NCI-H1436 treated with DMSO at 0.1 percent for 48 hours (cell line): ENCODE results near the gene CALM3.
"Not testable (repeated sequence)": the region's sequence is repeated elsewhere in the genome, so short reads cannot be mapped to it uniquely, and the experiment has no call there.

Experiments
- DNase-seq: peaks from one replicate; lab custom pipeline; 2025; lab: John Stamatoyannopoulos, UW

CALM3 gene

GRCh38 chr19:46601318-46602224 is at the start of gene CALM3:
TSS of gene CALM3 (plus strand) at chr19:46601330. CDS start at chr19:46601435, 105 bp downstream.
- DNase-seq, result no peak

DNA sequence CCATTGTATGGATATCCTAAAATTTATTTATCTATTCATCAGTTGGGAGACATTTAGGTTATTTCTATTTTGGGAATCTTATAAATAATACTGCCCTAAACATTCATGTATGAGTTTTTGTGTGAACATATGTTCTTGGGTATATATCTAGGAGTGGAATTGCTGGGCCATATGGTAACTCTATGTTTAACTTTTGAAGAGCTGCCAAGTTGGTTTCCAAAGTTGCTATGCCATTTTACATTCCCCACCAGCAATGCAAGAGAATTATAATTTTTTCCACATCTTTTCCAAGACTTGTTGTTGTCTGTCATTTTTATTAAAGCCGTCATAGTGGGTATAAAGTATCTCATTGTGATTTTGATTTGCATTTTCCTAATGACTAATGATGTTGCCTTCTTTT is 48.2 kb upstream of the CALM3 start:
- no peak for DNase-seq

GRCh38 chr19:46554161-46554560 is 47.0 kb upstream of the CALM3 start:
- no peak for DNase-seq

- no peak for DNase-seq
These were observed 45.4 kb upstream of the CALM3 start for GRCh38 chr19:46555628-46556280.

DNA sequence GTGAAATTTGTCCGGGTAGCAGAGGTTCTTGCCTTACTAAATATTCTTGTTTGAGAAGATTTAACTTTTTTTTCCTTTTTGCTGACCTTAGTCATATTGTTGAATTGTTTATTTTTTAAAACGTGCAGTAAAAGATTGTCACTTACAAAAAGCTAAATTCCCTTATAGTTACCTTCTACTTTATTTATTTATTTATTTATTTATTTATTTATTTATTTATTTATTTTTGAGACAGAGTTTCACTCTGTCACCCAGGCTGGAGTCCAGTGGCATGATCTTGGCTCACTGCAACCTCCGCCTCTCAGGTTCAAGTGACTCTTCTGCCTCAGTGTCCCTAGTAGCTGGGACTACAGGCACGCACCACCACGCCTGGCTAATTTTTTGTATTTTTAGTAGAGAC is 44.7 kb upstream of the CALM3 start:
- not testable (repeated sequence) for DNase-seq

DNA sequence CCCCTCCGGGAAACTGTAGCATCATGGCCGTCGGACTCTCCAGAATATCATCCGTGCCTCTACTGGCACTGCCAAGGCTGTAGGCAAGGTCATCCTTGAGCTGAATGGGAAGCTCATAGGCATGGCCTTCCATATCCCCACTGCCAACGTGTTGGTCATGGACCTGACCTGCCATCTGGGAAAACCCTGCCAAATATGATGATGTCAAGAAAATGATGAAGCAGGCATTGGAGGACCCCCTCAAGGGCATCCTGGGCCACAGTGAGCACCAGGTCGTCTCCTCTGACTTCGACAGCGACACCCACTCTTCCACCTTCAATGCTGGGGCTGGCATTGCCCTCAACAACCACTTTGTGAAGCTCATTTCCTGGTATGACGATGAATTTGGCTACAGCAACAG is 41.9 kb upstream of the CALM3 start:
- DNase-seq, result no peak

DNA sequence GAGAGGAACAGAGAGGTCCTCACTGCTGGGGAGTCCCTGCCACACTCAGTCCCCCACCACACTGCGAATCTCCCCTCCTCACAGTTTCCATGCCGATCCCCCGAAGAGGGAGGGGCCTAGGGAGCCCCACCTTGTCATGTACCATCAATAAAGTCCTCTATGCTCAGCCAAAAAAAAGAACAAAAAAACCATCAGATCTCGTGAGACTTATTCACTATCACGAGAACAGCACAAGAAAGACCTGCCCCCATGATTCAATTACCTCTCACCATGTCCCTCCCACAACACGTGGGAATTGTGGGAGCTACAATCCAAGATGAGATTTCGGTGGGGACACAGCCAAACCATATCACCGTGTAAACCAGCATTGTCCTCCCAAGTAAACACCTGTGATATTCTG is 41.5 kb upstream of the CALM3 start:
- not testable (repeated sequence) for DNase-seq

DNA sequence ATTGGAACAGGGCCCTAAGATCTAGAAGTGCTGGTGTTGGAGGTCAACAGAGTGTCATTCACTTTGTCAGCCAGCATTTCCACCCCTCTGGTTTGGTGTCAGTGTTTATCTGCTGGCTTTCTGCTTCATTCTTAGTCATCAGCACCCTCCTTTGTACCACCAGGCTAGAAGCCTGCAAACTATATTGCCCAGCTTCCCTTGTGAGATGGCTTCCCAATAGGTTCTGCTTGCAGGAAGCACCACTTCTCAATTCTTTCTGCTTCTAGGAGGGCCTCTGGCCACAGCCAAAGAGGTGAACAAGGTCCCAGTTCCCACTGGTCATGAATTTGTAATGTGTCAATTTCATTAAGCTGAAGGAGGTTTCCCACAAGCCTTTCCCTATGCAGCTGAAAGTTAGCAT is 36.4 kb upstream of the CALM3 start:
- DNase-seq, result no peak

- no peak for DNase-seq
These were observed 29.6 kb upstream of the CALM3 start for GRCh38 chr19:46571495-46571894.

GRCh38 chr19:46573679-46574498 is 27.2 kb upstream of the CALM3 start:
- DNase-seq, result no peak

GRCh38 chr19:46574533-46574932 is 26.6 kb upstream of the CALM3 start:
- DNase-seq, result no peak

DNA sequence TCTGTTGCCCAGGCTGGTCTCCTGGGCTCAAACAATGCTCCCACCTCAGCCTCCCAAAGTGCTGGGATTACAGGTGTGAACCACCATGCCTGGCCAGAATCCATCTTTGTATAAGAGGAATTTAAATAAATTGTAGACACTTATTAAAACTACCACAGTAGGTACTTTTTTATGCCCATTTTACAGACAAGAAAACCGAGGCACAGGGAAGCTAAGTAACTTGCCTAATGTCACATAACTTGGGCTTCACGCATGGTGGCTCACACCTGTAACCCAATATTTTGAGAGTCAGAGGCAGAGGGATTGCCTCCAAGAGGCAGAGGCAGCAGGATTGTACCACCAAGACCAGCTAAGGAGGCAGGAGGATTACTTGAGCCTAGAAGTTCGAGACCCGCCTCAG is 22.7 kb upstream of the CALM3 start:
- no peak for DNase-seq

GRCh38 chr19:46579361-46579879 is 21.7 kb upstream of the CALM3 start:
- no peak for DNase-seq

- no peak for DNase-seq
These were observed 20.9 kb upstream of the CALM3 start for GRCh38 chr19:46580247-46580646.

DNA sequence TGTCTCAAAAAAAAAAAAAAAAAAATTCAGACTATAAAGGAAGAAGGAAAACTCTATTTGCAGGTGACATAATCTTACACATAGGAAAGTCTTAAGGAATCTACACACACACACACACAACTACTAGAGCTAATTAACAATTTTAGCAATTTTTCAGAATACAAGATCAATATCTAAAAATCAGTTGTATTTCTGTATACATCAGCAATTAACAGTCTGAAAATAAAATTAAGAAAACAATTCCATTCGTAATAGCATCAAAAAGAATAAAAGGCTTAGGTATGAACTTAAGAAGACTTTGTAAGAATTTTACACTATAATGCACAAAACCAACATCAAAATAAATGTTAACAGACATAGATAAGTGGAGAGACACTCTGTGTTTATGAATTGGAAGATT is 15.6 kb upstream of the CALM3 start:
- no peak for DNase-seq

DNA sequence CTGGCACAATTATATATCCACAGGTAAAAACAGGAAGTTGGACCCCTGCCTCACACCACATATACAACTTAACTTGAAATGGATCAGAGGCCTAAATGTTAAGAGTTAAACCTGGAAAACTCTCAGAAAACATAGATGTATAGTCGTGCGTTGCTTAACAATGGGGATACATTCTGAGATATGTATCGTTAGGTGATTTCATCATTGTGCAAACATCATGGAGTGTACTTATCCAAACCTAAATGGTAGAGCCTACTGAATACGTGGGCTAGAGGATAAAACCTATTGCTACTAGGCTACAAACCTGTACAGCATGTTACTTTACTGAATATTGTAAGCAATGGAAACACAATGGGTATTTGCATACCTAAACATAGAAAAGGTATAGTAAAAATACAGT is 14.8 kb upstream of the CALM3 start:
- no peak for DNase-seq

GRCh38 chr19:46587861-46588260 is 13.3 kb upstream of the CALM3 start:
- DNase-seq, result no peak

DNA sequence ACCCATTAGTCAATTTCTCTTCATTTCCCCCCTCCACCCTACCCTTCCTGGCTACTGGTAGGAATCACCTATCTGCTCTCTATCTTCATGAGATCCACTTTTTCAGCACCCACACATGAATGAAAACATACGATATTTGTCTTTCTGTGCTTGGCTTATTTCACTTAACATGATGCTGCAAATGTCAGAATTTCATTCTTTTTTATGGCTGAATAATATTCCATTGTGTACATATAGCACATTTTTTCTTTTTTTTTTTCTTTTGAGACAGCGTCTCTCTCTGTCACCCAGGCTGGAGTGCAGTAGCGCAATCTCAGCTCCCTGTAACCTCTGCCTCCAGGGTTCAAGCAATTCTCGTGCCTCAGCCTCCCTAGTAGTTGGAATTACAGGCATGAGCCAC is 9.9 kb upstream of the CALM3 start:
- DNase-seq, result no peak

DNA sequence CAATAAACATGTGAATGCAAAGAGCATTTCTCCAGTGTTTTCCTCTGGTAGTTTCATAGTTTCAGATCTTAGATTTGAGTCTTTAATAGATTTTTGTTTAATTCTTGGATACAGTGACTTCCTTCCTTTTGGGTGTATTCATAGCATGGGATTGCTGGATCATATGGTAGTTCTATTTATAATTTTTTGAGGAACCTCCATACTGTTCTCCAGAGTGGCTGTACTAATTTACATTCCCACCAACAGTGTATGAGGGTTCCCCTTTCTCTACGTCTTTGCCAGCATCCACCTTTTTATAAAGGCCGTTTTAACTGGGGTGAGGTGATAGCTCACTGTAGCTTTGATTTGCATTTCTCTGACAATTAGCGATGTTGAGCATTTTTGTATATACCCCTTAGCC is 9.3 kb upstream of the CALM3 start:
- no peak for DNase-seq

DNA sequence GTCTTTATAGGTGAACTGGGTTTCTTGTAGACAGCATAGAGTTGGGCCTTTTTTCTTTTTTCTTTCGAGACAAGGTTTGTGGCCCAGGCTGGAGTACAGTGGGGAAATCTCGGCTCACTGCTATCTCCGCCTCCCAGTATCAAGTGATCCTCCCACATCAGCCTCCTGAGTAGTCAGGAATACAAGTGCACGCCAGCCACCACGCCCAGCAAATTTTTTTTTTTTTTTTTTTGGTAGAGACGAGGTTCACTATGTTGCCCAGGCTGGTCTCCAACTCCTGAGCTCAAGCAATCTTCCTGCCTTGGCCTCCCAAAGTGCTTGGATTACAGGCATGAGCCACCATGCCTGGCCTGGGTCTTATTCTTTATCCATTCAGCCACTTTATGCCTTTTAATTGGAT is 5.1 kb upstream of the CALM3 start:
- DNase-seq, result no peak

DNA sequence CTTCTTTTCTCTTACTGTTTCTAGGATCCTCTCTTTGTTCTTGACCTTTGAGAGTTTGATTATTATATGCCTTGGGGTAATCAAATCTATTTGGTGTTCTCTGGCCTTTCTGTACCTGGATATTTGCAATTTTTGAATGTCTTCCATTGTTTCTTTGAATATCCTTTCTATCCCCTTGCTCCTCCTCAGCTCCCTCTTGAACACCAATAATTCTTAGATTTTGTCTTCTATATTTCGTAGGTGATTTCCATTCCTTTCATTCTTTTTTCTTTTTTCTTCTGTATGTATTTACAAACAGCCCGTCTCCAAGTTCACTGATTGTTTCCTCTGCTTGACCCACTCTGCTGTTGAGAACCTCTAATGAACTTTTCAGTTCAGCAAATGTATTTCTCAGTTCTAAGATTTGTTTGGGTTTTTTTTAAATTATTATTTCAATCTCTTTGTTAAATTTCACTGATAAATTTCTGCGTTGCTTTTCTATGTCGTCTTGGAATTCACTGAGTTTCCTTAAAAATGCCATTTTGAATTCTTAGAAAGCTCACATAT is 2.7 kb upstream of the CALM3 start:
- DNase-seq, result no peak

GRCh38 chr19:46599716-46600373 is 1.3 kb upstream of the CALM3 start:
- DNase-seq, result no peak
